ENCODE results near the gene MDH1B.

MDH1B gene

DNA sequence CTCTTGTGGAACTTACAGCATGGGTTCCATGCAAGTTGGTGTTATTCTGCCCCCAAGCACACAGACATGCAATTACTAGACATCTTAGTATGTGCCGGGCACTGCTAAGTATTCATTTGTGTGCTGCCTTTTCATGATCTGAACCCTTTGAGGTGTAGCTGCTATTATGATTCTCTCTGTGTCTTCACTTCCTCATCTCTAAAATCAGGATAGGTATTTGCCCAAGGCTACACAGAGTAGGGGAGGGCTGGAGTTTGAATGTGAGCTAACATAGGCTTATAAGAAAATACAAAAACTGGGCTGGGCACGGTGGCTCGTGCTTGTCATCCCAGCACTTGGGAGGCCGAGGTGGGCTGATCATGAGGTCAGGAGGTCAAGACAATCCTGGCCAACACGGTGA lies 27.5 kb upstream of the MDH1B start:
- H3K36me3 ChIP-seq (ENCODE audit: control insufficient read depth in 4 of 4, insufficient read depth in 4 of 4, low read length in 3 of 4) = peaks cover 36 to 53% (median 47%) of the 10 kb centered on the region in 4 experiments
- no peak for DNase-seq
- peaks cover 0 to 6% (median 4%) of the 10 kb centered on the region in 4 experiments for H3K4me1 ChIP-seq (ENCODE audit: control extremely low read depth in 1 of 4, control insufficient read depth in 4 of 4, insufficient read depth in 4 of 4, low read length in 3 of 4)
- no peaks in the 10 kb centered on the region for H3K9me3 ChIP-seq (ENCODE audit: control extremely low read depth in 1 of 5, control insufficient read depth in 4 of 5, insufficient read depth in 2 of 5, low read depth in 1 of 5, low read length in 4 of 5)
- WGBS (ENCODE audit: insufficient coverage) = 100% methylated on average over 3 of the region's 5 CpGs
- no peaks in the 10 kb centered on the region for H3K27me3 ChIP-seq (replicated peaks in 2 of 5; ENCODE audit: control insufficient read depth in 4 of 5, insufficient read depth in 5 of 5, low read length in 4 of 5)
- CTCF ChIA-PET = interaction anchor here (0.6 to 5.7 kb wide), 7 partner anchors 8 to 680 kb away, joined by 3 to 45 read pairs (median 6); no protein-coding TSS in a partner anchor
- no peak overlapping the region for H3K27ac ChIP-seq (ENCODE audit: insufficient read depth in 1 of 2, low read depth in 1 of 2, low read length in 2 of 2, poor library complexity in 1 of 2, severe bottlenecking in 2 of 2)
- POLR2A ChIA-PET = no interaction called here
- H3K4me3 ChIP-seq (ENCODE audit: control insufficient read depth in 1 of 7, extremely low read depth in 1 of 7, insufficient read depth in 4 of 7, low read depth in 2 of 7, low read length in 6 of 7) = no peak overlapping the region

DNA sequence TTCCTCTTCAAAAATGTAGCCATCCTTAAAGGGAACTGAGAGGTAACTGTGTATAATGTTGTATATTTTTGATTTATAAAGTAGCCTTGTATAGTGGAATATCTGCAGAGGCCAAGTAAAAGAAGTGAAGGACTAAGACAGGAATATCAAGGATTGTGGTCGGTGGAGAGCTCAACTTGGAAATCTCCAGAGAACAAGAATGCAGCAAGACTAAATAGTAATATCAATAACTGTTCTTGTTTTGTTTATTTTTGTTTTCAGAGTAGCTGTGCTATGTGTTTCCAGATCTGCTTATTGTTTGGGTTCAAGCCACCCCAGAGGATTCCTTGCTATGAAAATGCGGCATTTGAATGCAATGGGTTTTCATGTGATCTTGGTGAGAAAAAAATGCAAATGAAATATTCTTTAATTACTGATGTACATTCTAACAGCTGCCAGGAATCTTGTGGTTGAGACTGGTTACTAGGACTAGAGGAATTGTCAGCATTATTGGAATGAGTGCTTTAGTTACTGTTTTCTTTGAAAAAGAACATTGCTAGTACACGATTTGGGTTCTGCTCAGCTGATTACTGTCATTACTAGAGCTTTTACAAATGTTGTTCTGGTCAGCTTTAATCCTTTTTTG lies 25.3 kb upstream of the MDH1B start:
- no peaks in the 10 kb centered on the region for H3K9me3 ChIP-seq (ENCODE audit: control extremely low read depth in 1 of 5, control insufficient read depth in 4 of 5, insufficient read depth in 2 of 5, low read depth in 1 of 5, low read length in 4 of 5)
- no peaks in the 10 kb centered on the region for H3K27me3 ChIP-seq (replicated peaks in 2 of 5; ENCODE audit: control insufficient read depth in 4 of 5, insufficient read depth in 5 of 5, low read length in 4 of 5)
- peaks cover 45 to 73% (median 55%) of the 10 kb centered on the region in 4 experiments for H3K36me3 ChIP-seq (ENCODE audit: control insufficient read depth in 4 of 4, insufficient read depth in 4 of 4, low read length in 3 of 4)
- peak overlapping the region in 1 of 2 experiments; percentile 16 for H3K27ac ChIP-seq (ENCODE audit: insufficient read depth in 1 of 2, low read depth in 1 of 2, low read length in 2 of 2, poor library complexity in 1 of 2, severe bottlenecking in 2 of 2)
- DNase-seq = no peak
- no CpG with 5 or more reads among the region's 3 CpGs for WGBS (ENCODE audit: insufficient coverage)
- ChIA-PET POLR2A (no interaction called here), CTCF (interaction anchor here (3.2 to 5.7 kb wide), 3 partner anchors 7 to 95 kb away, joined by 14 to 45 read pairs (median 25); no protein-coding TSS in a partner anchor)
- H3K4me1 ChIP-seq (ENCODE audit: control extremely low read depth in 1 of 4, control insufficient read depth in 4 of 4, insufficient read depth in 4 of 4, low read length in 3 of 4) = no peaks in the 10 kb centered on the region
- no peak overlapping the region for H3K4me3 ChIP-seq (ENCODE audit: control insufficient read depth in 1 of 7, extremely low read depth in 1 of 7, insufficient read depth in 4 of 7, low read depth in 2 of 7, low read length in 6 of 7)

DNA sequence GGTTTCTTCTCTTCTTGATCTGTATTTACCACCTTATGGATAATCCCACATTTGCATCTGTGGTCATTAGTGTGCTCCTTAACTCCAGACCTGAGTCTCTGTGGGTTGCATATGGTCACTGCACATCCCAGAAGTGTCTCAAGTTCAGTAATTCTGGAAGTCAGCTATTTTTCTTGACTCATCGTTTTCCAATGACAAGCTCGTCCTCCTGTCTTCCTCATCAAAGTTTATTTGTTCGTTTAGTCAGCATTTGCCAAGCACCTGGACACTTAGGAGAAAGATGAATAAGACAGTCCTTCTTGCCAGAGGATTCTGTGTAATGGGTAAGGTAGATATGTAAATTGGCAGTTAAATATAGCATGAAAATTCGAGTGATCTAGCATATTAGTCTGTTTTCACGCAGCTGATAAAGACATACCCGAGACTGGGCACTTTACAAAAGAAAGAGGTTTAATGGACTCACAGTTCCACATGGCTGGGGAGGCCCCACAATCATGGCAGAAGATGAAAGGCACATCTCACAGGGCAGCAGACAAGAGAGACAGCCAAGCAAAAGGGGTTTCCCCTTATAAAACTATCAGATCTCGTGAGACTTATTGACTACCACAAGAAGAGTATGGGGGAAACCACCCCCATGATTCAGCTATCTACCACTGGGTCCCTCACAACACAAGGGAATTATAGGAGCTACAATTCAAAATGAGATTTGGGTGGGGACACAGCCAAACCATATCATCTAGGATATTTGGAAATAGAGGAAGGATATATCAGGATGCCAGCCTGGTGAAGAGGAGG lies 19.6 kb upstream of the MDH1B start:
- H3K4me1 ChIP-seq (ENCODE audit: control extremely low read depth in 1 of 4, control insufficient read depth in 4 of 4, insufficient read depth in 4 of 4, low read length in 3 of 4) = no peaks in the 10 kb centered on the region
- POLR2A ChIA-PET = no interaction called here
- CTCF ChIA-PET = interaction anchor here (0.9 to 12.1 kb wide), 6 partner anchors 8 to 157 kb away, joined by 3 to 159 read pairs (median 6); partner anchors contain the start of genes FASTKD2 and MDH1B
- WGBS (ENCODE audit: insufficient coverage) = 96% methylated on average over 6 of the region's 7 CpGs
- peaks cover 0 to 11% (median 3%) of the 10 kb centered on the region in 5 experiments for H3K9me3 ChIP-seq (ENCODE audit: control extremely low read depth in 1 of 5, control insufficient read depth in 4 of 5, insufficient read depth in 2 of 5, low read depth in 1 of 5, low read length in 4 of 5)
- no peak overlapping the region for H3K27ac ChIP-seq (ENCODE audit: insufficient read depth in 1 of 2, low read depth in 1 of 2, low read length in 2 of 2, poor library complexity in 1 of 2, severe bottlenecking in 2 of 2)
- H3K27me3 ChIP-seq (replicated peaks in 2 of 5; ENCODE audit: control insufficient read depth in 4 of 5, insufficient read depth in 5 of 5, low read length in 4 of 5) = no peaks in the 10 kb centered on the region
- H3K36me3 ChIP-seq (ENCODE audit: control insufficient read depth in 4 of 4, insufficient read depth in 4 of 4, low read length in 3 of 4) = peaks cover 51 to 87% (median 66%) of the 10 kb centered on the region in 4 experiments
- H3K4me3 ChIP-seq (ENCODE audit: control insufficient read depth in 1 of 7, extremely low read depth in 1 of 7, insufficient read depth in 4 of 7, low read depth in 2 of 7, low read length in 6 of 7) = no peak overlapping the region
- DNase-seq = no peak

DNA sequence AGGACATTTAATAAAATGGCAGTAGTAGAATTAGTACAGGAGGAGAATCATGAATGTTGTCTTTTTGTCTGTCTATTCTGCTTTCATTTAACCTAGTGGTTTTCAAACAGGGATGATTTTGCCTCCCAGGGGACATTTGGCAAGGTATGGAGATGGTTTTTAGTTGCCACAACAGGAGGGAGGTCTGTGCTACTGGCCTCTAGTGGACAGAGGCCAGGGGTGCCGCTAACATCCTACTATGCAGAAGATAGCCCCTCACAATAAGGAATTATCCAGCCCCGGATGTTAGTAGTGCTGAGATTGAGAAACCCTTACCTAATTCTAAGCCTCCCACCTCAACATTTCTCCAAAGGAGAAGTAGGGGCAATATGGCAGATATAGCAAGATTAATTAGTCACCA lies 18.6 kb upstream of the MDH1B start:
- Histone ChIP-seq H3K4me1 (ENCODE audit: control extremely low read depth in 1 of 4, control insufficient read depth in 4 of 4, insufficient read depth in 4 of 4, low read length in 3 of 4) (no peaks in the 10 kb centered on the region), H3K4me3 (ENCODE audit: control insufficient read depth in 1 of 7, extremely low read depth in 1 of 7, insufficient read depth in 4 of 7, low read depth in 2 of 7, low read length in 6 of 7) (no peak overlapping the region), H3K36me3 (ENCODE audit: control insufficient read depth in 4 of 4, insufficient read depth in 4 of 4, low read length in 3 of 4) (peaks cover 48 to 88% (median 63%) of the 10 kb centered on the region in 4 experiments), H3K9me3 (ENCODE audit: control extremely low read depth in 1 of 5, control insufficient read depth in 4 of 5, insufficient read depth in 2 of 5, low read depth in 1 of 5, low read length in 4 of 5) (peaks cover 0 to 17% (median 5%) of the 10 kb centered on the region in 5 experiments), H3K27ac (ENCODE audit: insufficient read depth in 1 of 2, low read depth in 1 of 2, low read length in 2 of 2, poor library complexity in 1 of 2, severe bottlenecking in 2 of 2) (no peak overlapping the region), H3K27me3 (replicated peaks in 2 of 5; ENCODE audit: control insufficient read depth in 4 of 5, insufficient read depth in 5 of 5, low read length in 4 of 5) (no peaks in the 10 kb centered on the region)
- ChIA-PET CTCF (interaction anchor here (1.1 to 12.1 kb wide), 8 partner anchors 9 to 93 kb away, joined by 4 to 159 read pairs (median 11); partner anchors contain the start of genes FASTKD2 and MDH1B), POLR2A (no interaction called here)
- DNase-seq = peak in 2 of 3 donors; percentile 31 to 38
- WGBS (ENCODE audit: insufficient coverage) = 100% methylated on average over 1 of the region's 2 CpGs

DNA sequence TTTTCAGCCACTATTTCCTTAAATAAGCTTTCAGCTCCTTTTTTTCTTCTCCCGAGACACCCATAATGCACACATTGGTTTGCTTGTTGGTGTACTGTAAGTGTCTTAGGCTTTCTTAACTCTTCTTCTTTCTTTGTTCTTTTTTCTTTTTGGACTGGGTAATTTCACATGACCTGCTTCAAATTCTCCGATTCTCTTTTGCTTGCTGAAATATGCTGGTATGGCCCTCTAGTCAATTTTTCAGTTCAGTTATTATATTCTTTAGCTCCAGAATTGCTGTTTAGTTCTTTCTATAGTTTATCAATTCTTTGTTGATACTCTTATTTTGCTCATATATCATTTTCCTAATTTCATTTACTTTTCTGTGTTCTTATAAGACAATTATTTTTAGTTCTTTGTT lies 15.5 kb upstream of the MDH1B start:
- no peaks in the 10 kb centered on the region for H3K27me3 ChIP-seq (replicated peaks in 2 of 5; ENCODE audit: control insufficient read depth in 4 of 5, insufficient read depth in 5 of 5, low read length in 4 of 5)
- WGBS (ENCODE audit: insufficient coverage) = no CpG with 5 or more reads among the region's 2 CpGs
- H3K4me3 ChIP-seq (ENCODE audit: control insufficient read depth in 1 of 7, extremely low read depth in 1 of 7, insufficient read depth in 4 of 7, low read depth in 2 of 7, low read length in 6 of 7) = no peak overlapping the region
- ChIA-PET POLR2A (interaction anchor here (0.6 kb wide), 1 partner anchor 11 kb away, joined by 3 read pairs; no protein-coding TSS in a partner anchor), CTCF (interaction anchor here (0.6 to 12.1 kb wide), 9 partner anchors 11 to 1554 kb away, joined by 3 to 159 read pairs (median 4); no protein-coding TSS in a partner anchor)
- peaks cover 38 to 83% (median 61%) of the 10 kb centered on the region in 4 experiments for H3K36me3 ChIP-seq (ENCODE audit: control insufficient read depth in 4 of 4, insufficient read depth in 4 of 4, low read length in 3 of 4)
- H3K9me3 ChIP-seq (ENCODE audit: control extremely low read depth in 1 of 5, control insufficient read depth in 4 of 5, insufficient read depth in 2 of 5, low read depth in 1 of 5, low read length in 4 of 5) = peaks cover 5 to 24% (median 8%) of the 10 kb centered on the region in 5 experiments
- H3K4me1 ChIP-seq (ENCODE audit: control extremely low read depth in 1 of 4, control insufficient read depth in 4 of 4, insufficient read depth in 4 of 4, low read length in 3 of 4) = no peaks in the 10 kb centered on the region
- peak in 2 of 3 donors; percentile 12 to 29 for DNase-seq
- H3K27ac ChIP-seq (ENCODE audit: insufficient read depth in 1 of 2, low read depth in 1 of 2, low read length in 2 of 2, poor library complexity in 1 of 2, severe bottlenecking in 2 of 2) = no peak overlapping the region

DNA sequence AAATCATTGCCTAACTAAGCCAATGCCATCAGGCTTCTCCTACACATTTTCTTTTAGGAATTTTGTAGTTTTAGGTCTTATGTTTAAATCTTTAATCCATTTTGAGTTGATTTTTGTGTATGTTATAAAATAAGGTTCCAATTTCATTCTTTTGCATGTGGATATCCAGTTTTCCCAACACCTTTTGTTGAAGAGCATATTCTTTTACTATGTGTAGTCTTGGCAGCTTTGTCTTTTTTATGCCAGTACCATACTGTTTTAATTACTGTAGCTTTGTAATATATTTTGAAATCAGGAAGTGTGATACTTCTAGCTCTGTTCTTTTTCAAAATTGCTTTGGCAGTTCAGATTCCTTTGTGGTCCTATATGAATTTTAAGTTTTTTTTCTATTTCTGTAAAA lies 11.3 kb upstream of the MDH1B start:
- Histone ChIP-seq H3K9me3 (ENCODE audit: control extremely low read depth in 1 of 5, control insufficient read depth in 4 of 5, insufficient read depth in 2 of 5, low read depth in 1 of 5, low read length in 4 of 5) (peaks cover 5 to 27% (median 9%) of the 10 kb centered on the region in 5 experiments), H3K27me3 (replicated peaks in 2 of 5; ENCODE audit: control insufficient read depth in 4 of 5, insufficient read depth in 5 of 5, low read length in 4 of 5) (no peaks in the 10 kb centered on the region), H3K4me1 (ENCODE audit: control extremely low read depth in 1 of 4, control insufficient read depth in 4 of 4, insufficient read depth in 4 of 4, low read length in 3 of 4) (no peaks in the 10 kb centered on the region), H3K36me3 (ENCODE audit: control insufficient read depth in 4 of 4, insufficient read depth in 4 of 4, low read length in 3 of 4) (peaks cover 26 to 80% (median 57%) of the 10 kb centered on the region in 4 experiments), H3K4me3 (ENCODE audit: control insufficient read depth in 1 of 7, extremely low read depth in 1 of 7, insufficient read depth in 4 of 7, low read depth in 2 of 7, low read length in 6 of 7) (no peak overlapping the region), H3K27ac (ENCODE audit: insufficient read depth in 1 of 2, low read depth in 1 of 2, low read length in 2 of 2, poor library complexity in 1 of 2, severe bottlenecking in 2 of 2) (no peak overlapping the region)
- POLR2A ChIA-PET = interaction anchor here (1.1 kb wide), 1 partner anchor 77 kb away, joined by 3 read pairs; no protein-coding TSS in a partner anchor
- no peak for DNase-seq
- CTCF ChIA-PET = interaction anchor here (12.1 kb wide), 1 partner anchor 79 kb away, joined by 159 read pairs; no protein-coding TSS in a partner anchor
